Panc1 (cell line): ENCODE data around the gene CHSY1.

ENCODE experiments used
- POLR2AphosphoS5 ChIP-seq: IDR thresholded peaks from 2 replicates; pipeline ENCODE4 v1.6.1; 2012; ENCODE audit warnings: mild to moderate bottlenecking, low read depth, low read length, moderate library complexity
- TCF7L2 ChIP-seq: IDR thresholded peaks from 2 replicates; pipeline ENCODE4 v1.6.1; 2011; ENCODE audit warnings: mild to moderate bottlenecking, low read depth, low read length, inconsistent platforms
- TF ChIP-seq, protein P1 (sequence below): fragments of 450-650 bp; IDR thresholded peaks from 2 replicates; pipeline ENCODE4 v1.5.1; 2017; ENCODE audit warnings: mild to moderate bottlenecking
- TF ChIP-seq, protein P2 (sequence below), 2 experiments: IDR thresholded peaks; 2 replicates each; pipeline ENCODE4 v1.6.1; 2011 to 2012; ENCODE audit warnings: low read depth in 2 of 2, control low read depth in 1 of 2, low read length in 1 of 2, mild to moderate bottlenecking in 1 of 2, moderate library complexity in 1 of 2; ENCODE audit not compliant: insufficient read depth in 1 of 2

DNA sequence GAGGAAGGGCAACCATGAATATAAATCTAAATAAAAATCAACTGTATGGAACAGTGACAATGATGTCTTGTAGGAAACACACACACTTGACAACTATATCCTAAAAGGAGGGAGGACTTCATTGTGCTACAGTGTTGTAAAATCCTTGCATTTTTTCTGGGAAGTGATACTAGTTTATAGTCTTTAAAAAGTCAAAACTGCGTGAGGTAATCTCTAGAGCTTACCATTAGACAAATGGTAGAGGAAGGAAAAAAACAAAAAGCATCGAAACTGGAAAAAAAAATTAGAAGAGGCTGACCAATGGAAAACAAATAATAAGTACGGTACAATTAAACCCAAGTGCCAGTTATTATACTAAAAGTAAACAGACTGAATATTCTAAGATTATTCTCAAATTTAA, 38.7 kb downstream of the CHSY1 start:
- TF ChIP-seq, protein P1, sequence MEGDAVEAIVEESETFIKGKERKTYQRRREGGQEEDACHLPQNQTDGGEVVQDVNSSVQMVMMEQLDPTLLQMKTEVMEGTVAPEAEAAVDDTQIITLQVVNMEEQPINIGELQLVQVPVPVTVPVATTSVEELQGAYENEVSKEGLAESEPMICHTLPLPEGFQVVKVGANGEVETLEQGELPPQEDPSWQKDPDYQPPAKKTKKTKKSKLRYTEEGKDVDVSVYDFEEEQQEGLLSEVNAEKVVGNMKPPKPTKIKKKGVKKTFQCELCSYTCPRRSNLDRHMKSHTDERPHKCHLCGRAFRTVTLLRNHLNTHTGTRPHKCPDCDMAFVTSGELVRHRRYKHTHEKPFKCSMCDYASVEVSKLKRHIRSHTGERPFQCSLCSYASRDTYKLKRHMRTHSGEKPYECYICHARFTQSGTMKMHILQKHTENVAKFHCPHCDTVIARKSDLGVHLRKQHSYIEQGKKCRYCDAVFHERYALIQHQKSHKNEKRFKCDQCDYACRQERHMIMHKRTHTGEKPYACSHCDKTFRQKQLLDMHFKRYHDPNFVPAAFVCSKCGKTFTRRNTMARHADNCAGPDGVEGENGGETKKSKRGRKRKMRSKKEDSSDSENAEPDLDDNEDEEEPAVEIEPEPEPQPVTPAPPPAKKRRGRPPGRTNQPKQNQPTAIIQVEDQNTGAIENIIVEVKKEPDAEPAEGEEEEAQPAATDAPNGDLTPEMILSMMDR, result no peak
- no peak for TF ChIP-seq POLR2AphosphoS5
- TF ChIP-seq, protein P2, sequence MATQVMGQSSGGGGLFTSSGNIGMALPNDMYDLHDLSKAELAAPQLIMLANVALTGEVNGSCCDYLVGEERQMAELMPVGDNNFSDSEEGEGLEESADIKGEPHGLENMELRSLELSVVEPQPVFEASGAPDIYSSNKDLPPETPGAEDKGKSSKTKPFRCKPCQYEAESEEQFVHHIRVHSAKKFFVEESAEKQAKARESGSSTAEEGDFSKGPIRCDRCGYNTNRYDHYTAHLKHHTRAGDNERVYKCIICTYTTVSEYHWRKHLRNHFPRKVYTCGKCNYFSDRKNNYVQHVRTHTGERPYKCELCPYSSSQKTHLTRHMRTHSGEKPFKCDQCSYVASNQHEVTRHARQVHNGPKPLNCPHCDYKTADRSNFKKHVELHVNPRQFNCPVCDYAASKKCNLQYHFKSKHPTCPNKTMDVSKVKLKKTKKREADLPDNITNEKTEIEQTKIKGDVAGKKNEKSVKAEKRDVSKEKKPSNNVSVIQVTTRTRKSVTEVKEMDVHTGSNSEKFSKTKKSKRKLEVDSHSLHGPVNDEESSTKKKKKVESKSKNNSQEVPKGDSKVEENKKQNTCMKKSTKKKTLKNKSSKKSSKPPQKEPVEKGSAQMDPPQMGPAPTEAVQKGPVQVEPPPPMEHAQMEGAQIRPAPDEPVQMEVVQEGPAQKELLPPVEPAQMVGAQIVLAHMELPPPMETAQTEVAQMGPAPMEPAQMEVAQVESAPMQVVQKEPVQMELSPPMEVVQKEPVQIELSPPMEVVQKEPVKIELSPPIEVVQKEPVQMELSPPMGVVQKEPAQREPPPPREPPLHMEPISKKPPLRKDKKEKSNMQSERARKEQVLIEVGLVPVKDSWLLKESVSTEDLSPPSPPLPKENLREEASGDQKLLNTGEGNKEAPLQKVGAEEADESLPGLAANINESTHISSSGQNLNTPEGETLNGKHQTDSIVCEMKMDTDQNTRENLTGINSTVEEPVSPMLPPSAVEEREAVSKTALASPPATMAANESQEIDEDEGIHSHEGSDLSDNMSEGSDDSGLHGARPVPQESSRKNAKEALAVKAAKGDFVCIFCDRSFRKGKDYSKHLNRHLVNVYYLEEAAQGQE (IDR thresholded peaks at IDR 0.05; ENCODE audit: insufficient read depth in 1 of 2, low read depth in 2 of 2, low read length in 1 of 2), result no peak
- no peak for TF ChIP-seq TCF7L2
